Naive thymus-derived CD4-positive, alpha-beta T cell (primary cell): ENCODE data around the gene SSTR4. TPM values are rescaled to one million over a fixed set of nuclear protein-coding genes. Genes with fewer than 3 reads are reported as not detected.

ENCODE experiments used
- polyA plus RNA-seq, 2 donors: library from polyadenylated mRNA; unstranded; fragments of 300-500 nt; fragmentation: Illumina TruSeq; gene quantifications; one replicate each; pipeline ENCODE4 v1.2.3, GENCODE V29; 2021
- total RNA-seq, 6 experiments: library from RNA in 5 of 6; stranded (reverse) in 5 of 6; gene quantifications; 1 replicate in 5 of 6; 2 replicates in 1 of 6; pipeline ENCODE4 v1.2.3 and lab custom pipeline; 2021 to 2026

Gene SSTR4
- total and polyA plus RNA-seq, 7 experiments from 2014 or later: not detected

Other genes starting within 250 kb of the SSTR4 start
- 10 to 100 TPM in 1 of 5 experiments, 1 to 10 TPM in 1, under 1 TPM in 2, not detected in 1; 0.54 to 14.6 (median 4.2) TPM for gene THBD, start 14.4 kb downstream of the SSTR4 start, total RNA-seq
- not detected for gene THBD, start 14.4 kb downstream of the SSTR4 start, polyA plus RNA-seq
- gene CD93, start 51.0 kb downstream of the SSTR4 start, total RNA-seq: 10 to 100 TPM in 1 of 5 experiments, 1 to 10 TPM in 2, under 1 TPM in 2; 0.32 to 61.2 (median 4.6) TPM
- under 1 TPM in 1 of 2 donors, not detected in 1; 0.02 TPM for gene CD93, start 51.0 kb downstream of the SSTR4 start, polyA plus RNA-seq